GM12865 (cell line): Measurements from ENCODE around the gene TTC28.

Source experiments
- DNase-seq: peaks from one replicate; pipeline ENCODE4 v3.0.0; 2010; ENCODE audit warnings: low read depth
- H3K4me3 ChIP-seq: 2 replicates; pipeline ENCODE4 v1.5.1; 2011; ENCODE audit warnings: mild to moderate bottlenecking, low read depth, low read length, control low read depth
- TF ChIP-seq, protein P1 (sequence below): IDR thresholded peaks from 2 replicates; pipeline ENCODE4 v1.5.1; 2011; ENCODE audit warnings: low read length, control low read depth, low read depth, inconsistent platforms; ENCODE audit not compliant: insufficient read depth; ENCODE audit errors: missing control alignments

The TTC28 gene

DNA sequence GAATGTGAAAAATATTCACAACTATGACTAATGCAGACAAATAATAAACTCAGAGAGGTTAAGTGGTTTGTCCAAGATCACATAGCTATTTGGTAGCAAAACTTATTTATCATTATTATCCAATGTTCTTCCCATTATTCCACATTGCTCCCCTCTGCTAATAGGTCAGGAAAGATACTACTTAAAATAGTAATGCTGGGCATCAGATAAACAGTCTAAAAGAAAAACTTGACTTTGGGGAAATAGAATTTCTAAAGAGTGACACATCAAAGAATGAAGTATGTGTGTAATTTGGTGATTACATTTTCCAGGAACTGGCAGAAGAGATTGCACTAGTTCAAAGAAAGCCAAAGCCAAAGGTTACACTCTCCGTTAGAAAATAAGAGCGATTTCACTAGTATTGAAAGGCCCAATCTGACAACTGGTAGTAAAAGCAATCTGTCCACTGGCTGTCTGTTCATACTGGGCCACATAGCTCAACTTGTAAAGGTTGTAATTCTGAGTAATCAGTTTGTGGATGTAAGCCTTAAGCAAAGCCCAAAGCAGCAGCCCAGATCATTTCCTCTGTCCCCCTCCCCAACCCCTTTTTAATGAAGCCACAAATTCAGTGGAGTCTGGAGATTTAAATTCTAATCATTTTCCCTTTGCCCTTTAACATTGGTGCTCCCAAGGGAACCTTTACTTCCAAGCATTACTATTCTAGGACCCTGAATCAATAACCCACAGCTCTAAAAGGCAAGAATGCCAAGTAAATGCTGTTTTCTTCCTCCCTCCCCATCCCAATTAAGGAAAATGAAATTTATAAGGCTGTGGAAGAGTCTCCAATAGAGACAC, 283.5 kb downstream of the TTC28 start:
- H3K4me3 ChIP-seq = no peak overlapping the region
- TF ChIP-seq, protein P1, sequence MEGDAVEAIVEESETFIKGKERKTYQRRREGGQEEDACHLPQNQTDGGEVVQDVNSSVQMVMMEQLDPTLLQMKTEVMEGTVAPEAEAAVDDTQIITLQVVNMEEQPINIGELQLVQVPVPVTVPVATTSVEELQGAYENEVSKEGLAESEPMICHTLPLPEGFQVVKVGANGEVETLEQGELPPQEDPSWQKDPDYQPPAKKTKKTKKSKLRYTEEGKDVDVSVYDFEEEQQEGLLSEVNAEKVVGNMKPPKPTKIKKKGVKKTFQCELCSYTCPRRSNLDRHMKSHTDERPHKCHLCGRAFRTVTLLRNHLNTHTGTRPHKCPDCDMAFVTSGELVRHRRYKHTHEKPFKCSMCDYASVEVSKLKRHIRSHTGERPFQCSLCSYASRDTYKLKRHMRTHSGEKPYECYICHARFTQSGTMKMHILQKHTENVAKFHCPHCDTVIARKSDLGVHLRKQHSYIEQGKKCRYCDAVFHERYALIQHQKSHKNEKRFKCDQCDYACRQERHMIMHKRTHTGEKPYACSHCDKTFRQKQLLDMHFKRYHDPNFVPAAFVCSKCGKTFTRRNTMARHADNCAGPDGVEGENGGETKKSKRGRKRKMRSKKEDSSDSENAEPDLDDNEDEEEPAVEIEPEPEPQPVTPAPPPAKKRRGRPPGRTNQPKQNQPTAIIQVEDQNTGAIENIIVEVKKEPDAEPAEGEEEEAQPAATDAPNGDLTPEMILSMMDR = no peak
- DNase-seq = no peak

DNA sequence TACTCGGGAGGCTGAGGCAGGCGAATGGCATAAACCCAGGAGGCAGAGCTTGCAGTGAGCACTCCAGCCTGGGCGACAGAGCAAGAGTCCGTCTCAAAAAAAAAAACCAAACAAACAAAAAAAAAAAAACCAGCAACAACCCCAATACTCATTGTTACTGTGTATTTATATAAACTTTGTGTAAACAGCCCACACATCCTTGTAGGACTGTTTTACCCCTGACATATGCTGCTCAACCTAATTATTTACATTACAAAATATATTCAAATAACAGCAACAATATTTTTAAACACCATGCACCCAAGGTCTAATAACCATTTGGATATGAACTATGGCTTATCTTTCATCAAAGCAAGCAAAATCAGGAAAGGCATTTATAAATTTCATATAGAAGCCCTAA, 284.1 kb downstream of the TTC28 start:
- TF ChIP-seq, protein P1 = no peak
- H3K4me3 ChIP-seq = no peak overlapping the region
- DNase-seq = no peak

DNA sequence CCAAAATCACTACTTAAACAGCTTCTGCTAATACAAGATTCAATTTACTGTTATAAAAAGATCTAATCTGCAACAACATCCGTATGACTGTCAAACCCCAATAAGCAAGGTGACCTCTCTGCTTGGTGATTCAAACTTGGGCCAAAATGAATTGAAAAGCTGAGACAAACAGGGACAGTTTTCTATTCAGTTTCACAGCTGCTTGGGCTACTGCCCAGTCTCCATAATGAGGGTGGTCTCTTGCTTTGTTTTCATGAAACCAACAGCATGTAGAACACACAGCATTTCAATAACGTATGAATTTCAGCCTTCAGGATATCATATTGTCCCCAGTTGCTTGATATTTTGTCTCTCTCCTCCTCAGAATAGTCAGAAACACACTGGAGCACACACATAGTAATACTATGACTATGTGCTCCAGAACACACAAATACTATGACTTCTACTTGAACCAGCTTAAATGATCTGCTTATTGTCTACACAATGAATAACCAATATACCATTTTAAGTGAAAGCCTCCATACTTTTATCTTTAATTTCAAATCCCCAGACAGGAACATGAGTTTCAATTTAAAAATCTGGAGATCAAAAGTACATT, 285.0 kb downstream of the TTC28 start:
- H3K4me3 ChIP-seq = no peak overlapping the region
- TF ChIP-seq, protein P1 = no peak
- DNase-seq = no peak

DNA sequence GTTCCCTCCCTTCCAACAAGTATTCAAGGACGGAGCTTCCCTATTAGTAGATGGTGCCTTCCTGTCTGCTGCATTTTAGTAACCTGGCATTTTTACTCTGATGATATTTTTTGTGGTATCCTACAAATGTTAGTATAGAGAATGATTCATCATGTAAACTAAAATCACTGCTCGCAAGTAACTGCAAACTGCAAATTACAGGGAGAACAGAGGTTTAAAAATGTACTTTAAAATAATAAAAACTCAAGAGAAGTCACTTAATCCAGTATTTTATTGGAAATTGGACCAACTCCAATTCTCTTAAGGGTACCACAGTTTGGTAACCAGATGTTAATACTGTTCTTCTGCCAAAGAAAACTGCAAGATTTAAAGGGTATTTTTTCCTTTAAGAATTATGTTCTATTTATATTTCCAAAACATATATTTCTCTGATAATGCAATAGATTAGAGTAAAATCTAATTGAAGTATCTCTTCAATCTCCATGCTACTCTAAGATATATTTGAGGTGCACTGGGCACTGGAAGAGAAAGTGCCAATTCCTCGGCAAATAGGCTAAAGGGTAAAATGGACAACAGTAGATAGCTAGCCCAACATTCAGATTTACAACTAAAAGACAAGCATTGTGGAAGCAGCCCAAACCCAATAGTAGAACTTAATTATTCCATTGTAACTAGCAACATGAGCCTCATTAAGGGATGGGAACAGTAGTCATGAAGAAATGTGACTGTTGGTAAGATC, 298.0 kb downstream of the TTC28 start:
- no peak overlapping the region for H3K4me3 ChIP-seq
- DNase-seq = no peak
- TF ChIP-seq, protein P1 = no peak

DNA sequence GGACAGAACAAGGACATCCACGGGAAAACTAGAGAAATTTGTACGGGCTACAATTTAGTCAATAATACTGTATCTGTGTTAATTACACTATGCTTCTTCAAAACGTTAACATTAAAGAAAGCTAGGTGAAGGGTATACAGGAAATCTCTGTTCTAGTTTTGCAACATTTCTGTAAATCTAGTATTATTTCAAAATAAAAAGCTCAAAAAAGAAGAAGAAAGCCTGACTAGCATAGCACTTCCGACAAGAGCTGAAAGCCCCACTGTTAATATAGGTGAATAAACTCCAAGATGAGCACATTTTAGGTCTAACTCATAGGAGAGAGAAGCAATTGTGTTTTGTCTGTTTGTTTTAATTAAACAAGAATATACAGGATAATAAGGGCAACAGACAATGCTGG, 299.7 kb downstream of the TTC28 start:
- DNase-seq = no peak
- H3K4me3 ChIP-seq = no peak overlapping the region
- TF ChIP-seq, protein P1 = no peak

DNA sequence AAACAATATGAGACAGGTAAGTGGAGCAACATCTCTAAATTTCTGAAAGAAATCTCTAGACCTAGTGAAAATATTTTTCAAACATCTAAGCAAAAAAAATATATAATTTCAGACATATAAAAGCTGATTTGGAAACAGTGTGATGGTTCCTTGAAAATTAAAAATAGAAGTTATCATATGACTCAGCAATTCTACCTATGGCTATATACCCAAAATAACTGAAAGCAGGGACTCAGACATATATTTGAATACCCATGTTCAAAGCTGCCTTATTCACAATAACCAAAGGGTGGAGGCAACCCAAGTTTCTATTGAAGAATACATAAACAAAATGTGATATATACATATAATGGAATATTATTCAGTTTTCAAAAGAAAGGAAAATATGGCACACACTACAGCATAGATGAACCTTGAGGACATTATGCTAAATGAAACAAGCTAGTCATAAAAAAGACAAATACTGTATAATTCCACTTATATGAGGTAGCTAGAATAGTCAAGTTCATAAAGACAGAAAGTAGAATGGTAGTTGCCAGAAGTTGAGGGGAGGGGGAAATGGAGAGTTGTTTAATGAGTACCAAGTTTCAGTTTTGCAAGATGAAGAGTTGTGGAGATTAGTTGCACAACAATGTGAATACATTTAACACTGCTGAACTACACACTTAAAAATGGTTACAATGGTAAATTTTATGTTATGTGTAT, 300.4 kb downstream of the TTC28 start:
- TF ChIP-seq, protein P1 = no peak
- no peak overlapping the region for H3K4me3 ChIP-seq
- no peak for DNase-seq
